Sigmoid colon (tissue), 4 donors: Measurements from ENCODE around the gene RASA2.

Source experiments
- CTCF ChIP-seq, 4 experiments: fragments of 450-650 bp in 3 of 4; fragments of 200-600 bp in 1 of 4; IDR thresholded peaks; one replicate each; pipeline ENCODE4 v1.5.1; 2016 to 2019; ENCODE audit warnings: antibody characterized with exemption in 4 of 4, mild to moderate bottlenecking in 3 of 4, moderate library complexity in 2 of 4
- EP300 ChIP-seq, 4 donors: sonication (generic); formaldehyde crosslinking; IDR thresholded peaks; one replicate each; pipeline ENCODE4 v1.6.1; 2017; ENCODE audit warnings: antibody characterized with exemption in 4 of 4
- POLR2A ChIP-seq, 2 donors: fragments of 450-650 bp; IDR thresholded peaks; one replicate each; pipeline ENCODE4 v1.6.1; 2016; ENCODE audit warnings: antibody characterized with exemption in 2 of 2, mild to moderate bottlenecking in 2 of 2, moderate library complexity in 2 of 2
- POLR2AphosphoS5 ChIP-seq, 4 donors: sonication (generic); formaldehyde crosslinking; IDR thresholded peaks; one replicate each; pipeline ENCODE4 v1.6.1; 2017; ENCODE audit warnings: antibody characterized with exemption in 4 of 4

DNA sequence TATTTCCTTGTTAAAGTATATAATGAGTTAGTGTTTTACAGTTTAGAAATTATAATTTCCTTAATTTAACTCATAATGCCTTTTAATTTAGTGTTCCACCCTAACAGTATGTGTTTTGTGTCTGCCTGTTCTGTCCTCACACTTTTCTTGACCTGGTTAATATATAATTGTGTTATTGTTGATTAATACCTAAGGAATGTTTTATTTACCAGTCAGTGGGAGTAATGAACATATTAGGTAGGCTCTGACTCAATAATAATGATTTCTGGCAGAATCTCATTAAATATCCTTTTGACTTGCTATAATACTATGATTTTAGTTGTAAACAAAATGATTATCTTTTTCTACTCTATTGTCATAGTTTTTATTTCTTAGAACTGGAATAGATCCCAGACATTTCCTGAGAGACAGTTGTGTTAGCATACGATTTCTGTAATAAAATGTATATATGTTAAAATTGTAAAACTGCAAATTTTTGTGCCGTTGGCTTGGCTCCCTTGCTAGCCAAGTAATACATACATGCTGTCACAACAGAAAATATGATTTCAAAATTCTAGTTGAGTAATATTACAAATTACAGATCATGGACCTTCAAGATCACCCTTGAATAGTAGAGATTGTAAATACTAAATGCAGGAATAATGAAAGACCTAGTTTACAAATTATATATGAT, 51.9 kb downstream of the RASA2 start:
- TF ChIP-seq CTCF (IDR thresholded peaks at IDR 0.05) = no peak
- no peak for TF ChIP-seq EP300 (IDR thresholded peaks at IDR 0.05)
- TF ChIP-seq POLR2A (IDR thresholded peaks at IDR 0.05) = no peak
- no peak for TF ChIP-seq POLR2AphosphoS5 (IDR thresholded peaks at IDR 0.05)
